ENCODE measurements around the gene IFNK. TPM values are rescaled to one million over a fixed set of nuclear protein-coding genes. Genes with fewer than 3 reads are reported as not detected.

IFNK gene
- total and polyA plus RNA-seq, 10 donors = not detected

DNA sequence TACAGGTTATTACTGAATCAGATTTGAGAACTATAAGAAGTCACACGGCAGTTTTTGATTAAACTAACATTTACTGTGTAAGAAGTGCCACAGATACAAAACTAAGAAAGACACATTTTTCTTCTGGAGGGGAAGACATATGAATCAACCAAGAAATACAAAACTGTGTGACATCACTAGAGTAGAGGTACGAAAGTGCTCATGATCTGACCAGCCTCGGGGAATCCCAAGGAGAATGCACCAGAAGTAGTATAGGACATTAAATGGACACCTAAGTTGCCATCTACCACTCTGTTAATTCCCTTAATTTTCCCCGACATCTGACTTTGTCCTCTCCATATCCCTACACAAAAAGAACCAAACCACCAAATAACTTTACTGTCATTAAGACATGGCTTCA is 5.3 kb upstream of the IFNK start:
- intact Hi-C loops (cut with DNase I; ENCODE audit: low total_unique reads) = no loop called here

GRCh38 chr9:27519466-27520465 is 4.3 kb upstream of the IFNK start:
- Histone ChIP-seq H3K27ac (no peak overlapping the region), H3K27me3 (replicated peaks in 1 of 7) (no peaks in the 10 kb centered on the region), H3K4me3 (no peak overlapping the region), H3K9me3 (no peaks in the 10 kb centered on the region), H3K4me1 (peaks cover 0 to 5% (median 0%) of the 10 kb centered on the region in 6 donors), H3K36me3 (peaks cover 0 to 5% (median 0%) of the 10 kb centered on the region in 6 donors)
- WGBS, 5 donors = 84 to 96% (median 86%) methylated on average over 10 of the region's 10 CpGs
- TF ChIP-seq POLR2A (IDR thresholded peaks at IDR 0.05) (no peak), POLR2AphosphoS5 (IDR thresholded peaks at IDR 0.05) (no peak)
- TF ChIP-seq, protein P1, sequence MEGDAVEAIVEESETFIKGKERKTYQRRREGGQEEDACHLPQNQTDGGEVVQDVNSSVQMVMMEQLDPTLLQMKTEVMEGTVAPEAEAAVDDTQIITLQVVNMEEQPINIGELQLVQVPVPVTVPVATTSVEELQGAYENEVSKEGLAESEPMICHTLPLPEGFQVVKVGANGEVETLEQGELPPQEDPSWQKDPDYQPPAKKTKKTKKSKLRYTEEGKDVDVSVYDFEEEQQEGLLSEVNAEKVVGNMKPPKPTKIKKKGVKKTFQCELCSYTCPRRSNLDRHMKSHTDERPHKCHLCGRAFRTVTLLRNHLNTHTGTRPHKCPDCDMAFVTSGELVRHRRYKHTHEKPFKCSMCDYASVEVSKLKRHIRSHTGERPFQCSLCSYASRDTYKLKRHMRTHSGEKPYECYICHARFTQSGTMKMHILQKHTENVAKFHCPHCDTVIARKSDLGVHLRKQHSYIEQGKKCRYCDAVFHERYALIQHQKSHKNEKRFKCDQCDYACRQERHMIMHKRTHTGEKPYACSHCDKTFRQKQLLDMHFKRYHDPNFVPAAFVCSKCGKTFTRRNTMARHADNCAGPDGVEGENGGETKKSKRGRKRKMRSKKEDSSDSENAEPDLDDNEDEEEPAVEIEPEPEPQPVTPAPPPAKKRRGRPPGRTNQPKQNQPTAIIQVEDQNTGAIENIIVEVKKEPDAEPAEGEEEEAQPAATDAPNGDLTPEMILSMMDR (IDR thresholded peaks at IDR 0.05 in 8 of 11, conservative IDR thresholded peaks at IDR 0.05 in 3 of 11) = no peak
- no peak for DNase-seq
- intact Hi-C loops (cut with DNase I; ENCODE audit: low total_unique reads) = no loop called here

More for the DNA sequence above, 5.3 kb upstream of the IFNK start:
- H3K4me1 ChIP-seq = peaks cover 0 to 4% (median 0%) of the 10 kb centered on the region in 6 donors
- DNase-seq = no peak
- TF ChIP-seq POLR2AphosphoS5 (IDR thresholded peaks at IDR 0.05) = no peak
- TF ChIP-seq, protein P1 (IDR thresholded peaks at IDR 0.05 in 8 of 11, conservative IDR thresholded peaks at IDR 0.05 in 3 of 11) = no peak
- TF ChIP-seq POLR2A (IDR thresholded peaks at IDR 0.05) = no peak
- H3K27me3 ChIP-seq (replicated peaks in 1 of 7) = no peaks in the 10 kb centered on the region
- WGBS, 5 donors = 86 to 96% (median 91%) methylated on average over 4 of the region's 4 CpGs
- H3K9me3 ChIP-seq = no peaks in the 10 kb centered on the region
- peaks cover 0 to 5% (median 0%) of the 10 kb centered on the region in 6 donors for H3K36me3 ChIP-seq
- no peak overlapping the region for H3K27ac ChIP-seq
- H3K4me3 ChIP-seq = no peak overlapping the region

DNA sequence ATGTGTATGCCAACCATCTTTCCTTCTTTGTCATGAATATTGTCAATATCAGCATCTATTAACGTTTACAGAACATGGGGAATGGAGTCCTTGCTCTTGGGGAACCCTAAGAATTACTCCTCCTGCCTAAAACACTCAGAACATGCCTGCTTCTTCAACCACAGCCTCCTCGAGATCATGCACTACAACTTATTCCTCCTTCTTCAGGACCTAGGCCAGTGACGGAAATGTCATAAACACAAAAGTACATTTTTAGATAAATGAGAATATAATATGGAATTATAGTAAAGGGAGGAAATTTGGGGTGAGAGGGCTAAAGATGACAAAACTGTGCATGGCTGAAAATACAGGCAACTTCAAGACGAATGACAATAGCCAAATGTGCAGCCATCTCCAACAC is 3.1 kb upstream of the IFNK start:
- DNase-seq = no peak
- WGBS, 5 donors = 87 to 90% (median 89%) methylated on average over 4 of the region's 4 CpGs
- Histone ChIP-seq H3K36me3 (peaks cover 0 to 5% (median 0%) of the 10 kb centered on the region in 6 donors), H3K27me3 (replicated peaks in 1 of 7) (no peaks in the 10 kb centered on the region), H3K4me3 (no peak overlapping the region), H3K27ac (no peak overlapping the region), H3K4me1 (peaks cover 0 to 12% (median 5%) of the 10 kb centered on the region in 6 donors), H3K9me3 (no peaks in the 10 kb centered on the region)
- TF ChIP-seq POLR2A (IDR thresholded peaks at IDR 0.05) (no peak), POLR2AphosphoS5 (IDR thresholded peaks at IDR 0.05) (no peak)
- TF ChIP-seq, protein P1 (IDR thresholded peaks at IDR 0.05 in 8 of 11, conservative IDR thresholded peaks at IDR 0.05 in 3 of 11) = no peak
- intact Hi-C loops (cut with DNase I; ENCODE audit: low total_unique reads) = no loop called here

DNA sequence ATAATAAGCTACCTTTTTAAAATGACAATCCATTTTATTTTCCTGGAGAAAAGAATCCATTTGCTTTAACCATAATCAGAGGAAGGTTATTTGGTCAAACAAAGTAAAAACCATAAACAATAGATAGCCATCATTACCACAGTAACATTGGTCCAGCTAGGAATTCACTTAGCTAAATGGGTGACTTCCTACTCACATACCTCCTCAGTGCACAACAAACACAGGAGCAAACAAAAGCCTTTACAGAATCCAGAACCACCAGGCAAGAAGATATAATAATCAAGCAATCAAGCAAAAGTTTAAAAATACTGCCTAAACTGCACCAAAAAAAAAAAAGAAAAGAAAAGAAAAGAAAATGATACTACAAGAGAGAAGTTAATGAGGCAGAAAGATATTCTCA is 949 bp upstream of the IFNK start:
- no peak overlapping the region for H3K4me3 ChIP-seq
- peaks cover 1 to 34% (median 26%) of the 10 kb centered on the region in 6 donors for H3K4me1 ChIP-seq
- peaks cover 0 to 5% (median 0%) of the 10 kb centered on the region in 6 donors for H3K36me3 ChIP-seq
- intact Hi-C loops (cut with DNase I; ENCODE audit: low total_unique reads) = no loop called here
- H3K9me3 ChIP-seq = no peaks in the 10 kb centered on the region
- no peak for DNase-seq
- H3K27ac ChIP-seq = no peak overlapping the region
- peaks cover 0 to 7% (median 0%) of the 10 kb centered on the region in 7 donors for H3K27me3 ChIP-seq (replicated peaks in 1 of 7)
- no peak for TF ChIP-seq POLR2A (IDR thresholded peaks at IDR 0.05)
- TF ChIP-seq, protein P1 (IDR thresholded peaks at IDR 0.05 in 8 of 11, conservative IDR thresholded peaks at IDR 0.05 in 3 of 11) = no peak
- no peak for TF ChIP-seq POLR2AphosphoS5 (IDR thresholded peaks at IDR 0.05)

Data from spleen (tissue), 11 donors.